Measurements from ENCODE around the gene PCSK5.

- no peak for TF ChIP-seq CTCF (IDR thresholded peaks at IDR 0.05 in 8 of 11, conservative IDR thresholded peaks at IDR 0.05 in 3 of 11)
- TF ChIP-seq POLR2AphosphoS5 (IDR thresholded peaks at IDR 0.05) = no peak
These were observed 20.0 kb upstream of the PCSK5 start for GRCh38 chr9:75870450-75870849.
